Coronary artery (tissue), 2 donors: ENCODE data around the gene TXNL1.

ENCODE experiments used
- DNase-seq: peaks from one replicate; pipeline ENCODE4 v3.0.0-alpha.2; 2017; ENCODE audit warnings: low spot score
- H3K27ac ChIP-seq, 2 donors: fragments of 200-600 bp; sonication (generic); one replicate each; pipeline ENCODE4 v1.5.1; 2016 to 2019
- H3K4me3 ChIP-seq: fragments of 200-600 bp; sonication (generic); 2 replicates; pipeline ENCODE4 v1.5.1; 2016; ENCODE audit warnings: mild to moderate bottlenecking, moderate library complexity
- TF ChIP-seq, protein P1 (sequence below): fragments of 200-600 bp; sonication (generic); IDR thresholded peaks from one replicate; pipeline ENCODE4 v1.5.1; 2019; ENCODE audit warnings: antibody characterized with exemption

The TXNL1 gene

GRCh38 chr18:56638232-56639103 lies at the start of gene TXNL1:
Gene TXNL1, minus strand, starts transcription at chr18:56638592. Its CDS starts 152 bp downstream, at chr18:56638440.
- Histone ChIP-seq H3K27ac (peak within 1 kb of the TSS; percentile 89 to 95), H3K4me3 (peak within 1 kb of the TSS; percentile 87)
- peak; percentile 100 for DNase-seq
- TF ChIP-seq, protein P1, sequence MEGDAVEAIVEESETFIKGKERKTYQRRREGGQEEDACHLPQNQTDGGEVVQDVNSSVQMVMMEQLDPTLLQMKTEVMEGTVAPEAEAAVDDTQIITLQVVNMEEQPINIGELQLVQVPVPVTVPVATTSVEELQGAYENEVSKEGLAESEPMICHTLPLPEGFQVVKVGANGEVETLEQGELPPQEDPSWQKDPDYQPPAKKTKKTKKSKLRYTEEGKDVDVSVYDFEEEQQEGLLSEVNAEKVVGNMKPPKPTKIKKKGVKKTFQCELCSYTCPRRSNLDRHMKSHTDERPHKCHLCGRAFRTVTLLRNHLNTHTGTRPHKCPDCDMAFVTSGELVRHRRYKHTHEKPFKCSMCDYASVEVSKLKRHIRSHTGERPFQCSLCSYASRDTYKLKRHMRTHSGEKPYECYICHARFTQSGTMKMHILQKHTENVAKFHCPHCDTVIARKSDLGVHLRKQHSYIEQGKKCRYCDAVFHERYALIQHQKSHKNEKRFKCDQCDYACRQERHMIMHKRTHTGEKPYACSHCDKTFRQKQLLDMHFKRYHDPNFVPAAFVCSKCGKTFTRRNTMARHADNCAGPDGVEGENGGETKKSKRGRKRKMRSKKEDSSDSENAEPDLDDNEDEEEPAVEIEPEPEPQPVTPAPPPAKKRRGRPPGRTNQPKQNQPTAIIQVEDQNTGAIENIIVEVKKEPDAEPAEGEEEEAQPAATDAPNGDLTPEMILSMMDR, result no peak

DNA sequence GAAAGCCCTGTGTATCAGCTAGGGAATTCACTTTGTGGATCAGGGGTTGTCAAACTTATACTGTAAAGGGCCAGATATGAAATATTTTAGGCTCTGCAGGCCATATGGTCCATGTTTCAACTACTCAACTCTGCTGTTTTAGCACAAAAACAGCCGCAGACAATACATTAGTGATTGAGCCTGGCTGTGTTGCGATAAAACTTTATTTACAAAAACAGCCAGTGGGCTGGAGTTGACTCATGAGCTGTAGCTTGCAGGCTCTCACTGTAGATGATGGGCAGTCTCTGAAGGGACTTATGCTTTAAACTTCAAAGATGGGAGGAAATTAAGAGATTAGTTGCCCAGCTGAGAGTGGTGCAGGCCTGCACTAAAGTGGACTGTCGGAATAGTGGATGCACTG lies 45.9 kb upstream of the TXNL1 start:
- H3K4me3 ChIP-seq, result no peak overlapping the region
- no peak for DNase-seq
- no peak overlapping the region for H3K27ac ChIP-seq
- TF ChIP-seq, protein P1, result no peak

GRCh38 chr18:56678836-56679565 lies 40.6 kb upstream of the TXNL1 start:
- TF ChIP-seq, protein P1, result no peak
- Histone ChIP-seq H3K27ac (no peak overlapping the region), H3K4me3 (no peak overlapping the region)
- DNase-seq, result no peak

GRCh38 chr18:56676639-56677038 lies 38.2 kb upstream of the TXNL1 start:
- TF ChIP-seq, protein P1, result no peak
- no peak for DNase-seq
- no peak overlapping the region for H3K27ac ChIP-seq
- H3K4me3 ChIP-seq, result no peak overlapping the region

- DNase-seq, result no peak
- TF ChIP-seq, protein P1, result no peak
These were observed 34.6 kb upstream of the TXNL1 start for GRCh38 chr18:56672981-56673380.

DNA sequence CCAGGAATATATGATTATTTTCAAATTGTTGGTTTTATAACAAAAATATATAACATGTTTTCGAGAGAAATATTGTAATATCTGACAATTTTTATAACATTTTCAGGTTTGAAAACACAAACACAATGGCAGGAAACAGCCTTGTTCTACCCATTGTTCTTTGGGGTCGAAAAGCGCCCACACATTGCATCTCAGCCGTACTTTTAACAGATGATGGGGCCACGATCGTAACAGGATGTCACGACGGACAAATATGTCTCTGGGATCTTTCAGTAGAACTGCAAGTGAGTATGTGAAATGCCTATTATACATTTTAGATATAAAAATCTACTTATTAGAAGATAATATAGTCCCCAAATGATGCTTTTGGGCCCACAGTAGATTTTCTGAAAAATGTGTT lies 34.0 kb upstream of the TXNL1 start:
- DNase-seq, result no peak
- Histone ChIP-seq H3K4me3 (no peak overlapping the region), H3K27ac (no peak overlapping the region)
- TF ChIP-seq, protein P1, result no peak

More at GRCh38 chr18:56672981-56673380, 34.6 kb upstream of the TXNL1 start:
- no peak overlapping the region for H3K4me3 ChIP-seq
- no peak overlapping the region for H3K27ac ChIP-seq
